AG09309 (cell line): ENCODE measurements around the gene IMPDH1.

Source experiments
- DNase-seq: peaks from one replicate; pipeline ENCODE4 v3.0.0-alpha.2; 2010; ENCODE audit warnings: low read depth
- H3K4me3 ChIP-seq: 2 replicates; pipeline ENCODE4 v1.5.1; 2011; ENCODE audit warnings: mild to moderate bottlenecking, low read depth, low read length, moderate library complexity; ENCODE audit not compliant: control insufficient read depth
- TF ChIP-seq, protein P1 (sequence below): IDR thresholded peaks from 2 replicates; pipeline ENCODE4 v1.5.1; 2011; ENCODE audit warnings: mild to moderate bottlenecking, low read depth, low read length, inconsistent platforms; ENCODE audit not compliant: insufficient read depth, control insufficient read depth; ENCODE audit errors: missing control alignments

IMPDH1 gene

DNA sequence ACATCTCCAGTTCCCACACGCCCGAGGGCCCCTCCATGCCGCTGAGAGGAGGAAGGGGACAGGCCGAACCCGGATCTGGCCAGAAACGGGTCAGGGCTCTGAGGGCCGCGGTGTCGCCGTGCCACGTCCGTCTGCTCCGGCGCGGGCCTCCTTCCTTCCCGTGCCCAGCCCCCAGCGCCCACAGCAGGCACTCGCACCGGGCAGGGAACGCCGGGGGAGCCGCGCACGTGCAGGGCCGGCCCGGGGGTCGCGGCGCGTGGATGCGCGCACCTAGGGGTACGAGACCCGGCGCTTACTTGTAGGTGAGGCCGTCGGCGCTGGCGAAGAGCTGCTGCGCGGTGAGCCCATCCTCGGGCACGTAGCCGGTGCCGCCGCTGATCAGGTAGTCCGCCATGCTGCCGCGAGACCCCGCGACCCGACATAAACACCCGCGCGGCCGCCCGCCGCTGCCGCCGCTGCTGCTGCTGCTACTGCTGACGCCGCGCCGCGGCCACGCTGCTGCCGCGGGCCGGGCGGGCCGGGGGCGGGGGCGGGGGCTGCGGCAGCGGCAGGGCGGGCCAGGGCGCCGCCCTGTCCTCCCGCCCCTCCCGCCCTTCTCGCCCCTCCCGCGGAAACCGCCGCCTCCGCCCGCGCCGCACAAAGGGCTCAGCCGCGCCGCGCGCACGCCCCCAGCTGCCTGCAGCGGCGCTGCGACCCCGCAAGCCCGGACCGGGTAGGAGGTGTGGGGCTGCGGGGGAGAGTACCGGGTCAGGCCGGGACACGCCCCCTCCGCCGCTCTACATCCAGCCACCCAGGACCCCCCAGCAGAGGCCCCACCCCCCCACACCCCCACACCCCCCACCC is 4.1 kb downstream of the IMPDH1 start:
- peak overlapping the region; percentile 81 for H3K4me3 ChIP-seq
- TF ChIP-seq, protein P1, sequence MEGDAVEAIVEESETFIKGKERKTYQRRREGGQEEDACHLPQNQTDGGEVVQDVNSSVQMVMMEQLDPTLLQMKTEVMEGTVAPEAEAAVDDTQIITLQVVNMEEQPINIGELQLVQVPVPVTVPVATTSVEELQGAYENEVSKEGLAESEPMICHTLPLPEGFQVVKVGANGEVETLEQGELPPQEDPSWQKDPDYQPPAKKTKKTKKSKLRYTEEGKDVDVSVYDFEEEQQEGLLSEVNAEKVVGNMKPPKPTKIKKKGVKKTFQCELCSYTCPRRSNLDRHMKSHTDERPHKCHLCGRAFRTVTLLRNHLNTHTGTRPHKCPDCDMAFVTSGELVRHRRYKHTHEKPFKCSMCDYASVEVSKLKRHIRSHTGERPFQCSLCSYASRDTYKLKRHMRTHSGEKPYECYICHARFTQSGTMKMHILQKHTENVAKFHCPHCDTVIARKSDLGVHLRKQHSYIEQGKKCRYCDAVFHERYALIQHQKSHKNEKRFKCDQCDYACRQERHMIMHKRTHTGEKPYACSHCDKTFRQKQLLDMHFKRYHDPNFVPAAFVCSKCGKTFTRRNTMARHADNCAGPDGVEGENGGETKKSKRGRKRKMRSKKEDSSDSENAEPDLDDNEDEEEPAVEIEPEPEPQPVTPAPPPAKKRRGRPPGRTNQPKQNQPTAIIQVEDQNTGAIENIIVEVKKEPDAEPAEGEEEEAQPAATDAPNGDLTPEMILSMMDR, result no peak
- DNase-seq, result no peak

DNA sequence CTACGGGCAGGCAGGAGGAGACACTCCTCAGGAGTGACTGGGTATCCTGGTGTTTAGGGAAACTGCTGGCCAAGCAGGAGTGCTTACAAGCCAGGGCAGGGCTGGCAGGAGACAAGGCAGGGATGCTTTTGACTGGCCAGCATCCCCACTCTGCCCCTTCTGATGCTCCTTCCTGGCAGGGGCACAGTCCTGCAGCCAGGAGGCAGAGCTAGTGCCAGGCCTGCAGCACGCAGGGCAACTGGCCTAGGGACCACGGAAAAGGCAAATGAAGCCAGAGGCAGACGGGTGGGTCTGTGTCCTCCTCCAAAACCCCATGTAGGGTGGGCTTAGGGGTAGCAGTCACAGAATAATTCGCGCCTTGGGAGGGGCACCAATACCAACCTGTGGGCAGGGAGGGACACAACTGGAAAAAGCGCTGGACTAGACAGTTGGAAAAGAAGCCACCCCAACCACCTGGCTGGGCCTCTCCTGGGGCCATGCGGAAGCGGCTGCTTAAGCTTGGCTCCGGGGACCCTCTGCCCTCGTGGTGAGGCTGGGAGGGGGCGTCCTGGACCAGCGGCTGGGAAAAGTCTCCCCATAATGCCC is 4.8 kb downstream of the IMPDH1 start:
- peak overlapping the region; percentile 81 for H3K4me3 ChIP-seq
- no peak for DNase-seq
- TF ChIP-seq, protein P1, result peak; percentile 50

DNA sequence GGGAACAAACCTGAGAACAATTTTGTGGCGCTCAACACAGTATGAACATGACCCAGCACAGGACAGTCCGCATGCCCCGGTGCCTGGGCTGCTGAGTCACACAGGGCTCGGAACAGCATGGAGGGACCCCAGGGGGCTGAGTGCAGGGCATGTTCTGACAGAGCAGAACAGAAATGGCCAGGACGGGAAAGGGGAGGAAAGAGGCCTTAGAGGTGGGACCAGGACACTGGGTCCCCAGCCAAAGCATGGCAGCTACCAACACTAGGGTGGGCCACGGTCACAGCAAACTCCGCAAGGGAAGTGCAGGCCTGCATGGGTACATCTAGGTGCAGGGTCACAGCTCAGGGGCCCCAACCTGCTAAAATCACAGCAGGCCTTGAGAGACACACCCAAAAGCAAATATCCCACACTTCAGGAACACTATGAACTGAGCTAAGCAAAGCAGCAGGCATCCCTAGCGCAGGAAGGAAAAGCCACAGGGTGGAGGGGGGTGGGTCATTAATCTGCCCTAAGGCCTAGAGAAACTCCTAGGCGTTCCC is 5.6 kb downstream of the IMPDH1 start:
- peak overlapping the region; percentile 81 for H3K4me3 ChIP-seq
- DNase-seq, result no peak
- TF ChIP-seq, protein P1, result no peak

DNA sequence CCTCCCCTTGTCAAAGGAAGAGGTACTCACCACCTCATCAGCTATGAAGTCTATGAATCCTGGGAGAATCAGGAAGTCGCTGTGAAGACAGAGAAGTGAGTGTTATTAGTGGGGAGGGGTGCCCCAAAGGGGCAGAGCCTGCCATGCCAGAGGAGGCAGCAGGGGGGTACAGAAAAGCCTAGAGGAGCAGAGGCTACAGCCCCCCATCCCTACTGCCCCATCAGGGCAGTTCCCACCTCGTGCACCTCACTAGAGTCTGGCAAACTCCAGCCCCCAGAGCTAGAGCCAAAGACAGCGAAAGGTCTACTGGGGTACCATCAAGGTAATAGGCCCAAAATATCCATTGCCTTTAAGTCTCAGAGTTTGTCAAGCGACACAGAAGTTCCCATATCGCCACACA is 6.1 kb downstream of the IMPDH1 start:
- TF ChIP-seq, protein P1, result no peak
- no peak for DNase-seq
- no peak overlapping the region for H3K4me3 ChIP-seq

DNA sequence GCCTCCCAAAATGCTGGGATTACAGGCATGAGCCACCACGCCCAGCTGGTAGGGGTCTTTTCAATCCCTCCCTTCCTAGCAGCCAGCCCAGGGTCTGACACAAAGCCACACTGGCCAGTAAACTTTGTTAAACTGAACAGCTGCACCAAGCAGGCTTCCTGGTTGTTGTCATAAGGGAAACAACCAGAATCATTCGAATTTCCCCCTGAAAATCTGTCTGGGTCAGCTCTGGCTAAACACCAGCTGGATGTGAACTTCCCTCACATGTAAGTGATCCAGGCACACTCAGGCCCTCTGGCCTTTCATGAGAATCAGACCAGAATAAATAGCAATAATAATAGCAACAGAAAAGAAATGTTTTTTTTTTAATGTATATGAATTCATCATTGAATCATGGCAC is 7.4 kb downstream of the IMPDH1 start:
- no peak overlapping the region for H3K4me3 ChIP-seq
- DNase-seq, result no peak
- TF ChIP-seq, protein P1, result no peak

DNA sequence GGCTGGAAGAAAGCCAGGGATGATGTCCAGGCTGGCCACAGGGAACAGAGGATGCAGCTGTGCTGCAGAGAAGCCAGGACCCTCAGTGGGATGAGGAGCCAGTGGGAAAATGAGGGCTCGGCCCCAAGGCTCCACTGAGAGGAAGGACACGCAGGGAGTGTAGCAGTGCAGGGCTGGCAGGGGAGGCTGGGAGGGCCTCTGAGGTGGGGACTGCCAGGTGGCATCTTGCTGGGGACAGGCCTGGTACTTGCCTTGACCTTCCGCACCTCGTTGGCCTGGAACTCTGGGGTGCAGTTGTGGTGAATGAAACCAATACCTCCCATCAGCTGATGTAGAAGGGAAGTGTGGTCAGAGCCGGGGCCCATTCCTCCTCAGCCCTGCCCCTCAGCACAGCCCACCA is 9.2 kb downstream of the IMPDH1 start:
- TF ChIP-seq, protein P1, result no peak
- H3K4me3 ChIP-seq, result no peak overlapping the region

More for the DNA sequence above, 9.2 kb downstream of the IMPDH1 start:
- no peak for DNase-seq
